NT2/D1 (cell line): Measurements from ENCODE around the gene TNN.

Source experiments
- YY1 ChIP-seq: IDR thresholded peaks from 2 replicates; pipeline ENCODE4 v1.6.1; 2011; ENCODE audit not compliant: insufficient read length, insufficient read depth
- ZNF274 ChIP-seq: IDR thresholded peaks from 2 replicates; pipeline ENCODE4 v1.6.1; 2011; ENCODE audit warnings: mild to moderate bottlenecking, low read depth, low read length

GRCh38 chr1:175099916-175100315 is 32.3 kb downstream of the TNN start:
- no peak for TF ChIP-seq YY1
- no peak for TF ChIP-seq ZNF274
